GM12873 (cell line): Measurements from ENCODE around the gene MALRD1.

Source experiments
- CTCF ChIP-seq: IDR thresholded peaks from 2 replicates; pipeline ENCODE4 v1.5.1; 2012; ENCODE audit warnings: low read depth, mild to moderate bottlenecking, moderate library complexity, low read length, control low read depth; ENCODE audit not compliant: insufficient read depth; ENCODE audit errors: missing control alignments

Gene MALRD1

GRCh38 chr10:19653931-19654330 is 605.3 kb downstream of the MALRD1 start:
- no peak for TF ChIP-seq CTCF

- TF ChIP-seq CTCF, result no peak
Observed at GRCh38 chr10:19654576-19654975, 606.0 kb downstream of the MALRD1 start.

GRCh38 chr10:19656420-19657042 is 607.9 kb downstream of the MALRD1 start:
- TF ChIP-seq CTCF, result no peak

GRCh38 chr10:19658131-19658530 is 609.5 kb downstream of the MALRD1 start:
- TF ChIP-seq CTCF, result no peak

- no peak for TF ChIP-seq CTCF
Observed at GRCh38 chr10:19658622-19659233, 610.1 kb downstream of the MALRD1 start.

- no peak for TF ChIP-seq CTCF
Observed at GRCh38 chr10:19659920-19660655, 611.5 kb downstream of the MALRD1 start.

- TF ChIP-seq CTCF, result no peak
Observed at GRCh38 chr10:19663344-19663743, 614.7 kb downstream of the MALRD1 start.
